Memory B cell (primary cell): ENCODE results near the gene MORF4L1.
"Not testable (repeated sequence)": the region's sequence is repeated elsewhere in the genome, so short reads cannot be mapped to it uniquely, and the experiment has no call there.

ENCODE experiments used
- ATAC-seq: fragments of 150-1000 bp; cut with Tn5 transposase; 2 replicates; pipeline ENCODE4 v1.10.0; 2021; ENCODE audit warnings: low read depth, mild to moderate bottlenecking, moderate library complexity
- DNase-seq, 2 donors: peaks; one replicate each; pipeline ENCODE4 v3.0.0; 2022; ENCODE audit warnings: low spot score in 2 of 2
- H3K27ac Mint-ChIP-seq: one replicate; pipeline ENCODE4 v1.8.0; 2022; ENCODE audit warnings: mild to moderate bottlenecking, moderate library complexity, mixed read lengths
- H3K27me3 Mint-ChIP-seq: one replicate; pipeline ENCODE4 v1.8.0; 2022; ENCODE audit warnings: mixed read lengths
- H3K36me3 Mint-ChIP-seq: one replicate; pipeline ENCODE4 v1.8.0; 2022; ENCODE audit warnings: mild to moderate bottlenecking, mixed read lengths
- H3K4me1 Mint-ChIP-seq: one replicate; pipeline ENCODE4 v1.8.0; 2022; ENCODE audit warnings: mixed read lengths
- H3K4me3 Mint-ChIP-seq: one replicate; pipeline ENCODE4 v1.8.0; 2022; ENCODE audit warnings: mild to moderate bottlenecking, moderate library complexity, mixed read lengths
- H3K9me3 Mint-ChIP-seq: one replicate; pipeline ENCODE4 v1.8.0; 2022; ENCODE audit warnings: mixed read lengths

Gene MORF4L1

GRCh38 chr15:78846906-78847305 lies 25.8 kb upstream of the MORF4L1 start:
- not testable (repeated sequence) for H3K4me3 Mint-ChIP-seq, H3K27ac Mint-ChIP-seq, H3K27me3 Mint-ChIP-seq, H3K9me3 Mint-ChIP-seq, H3K36me3 Mint-ChIP-seq, H3K4me1 Mint-ChIP-seq, ATAC-seq, DNase-seq

GRCh38 chr15:78847387-78847906 lies 25.2 kb upstream of the MORF4L1 start:
- DNase-seq, H3K27ac Mint-ChIP-seq, ATAC-seq, H3K4me1 Mint-ChIP-seq, H3K4me3 Mint-ChIP-seq, H3K36me3 Mint-ChIP-seq, H3K27me3 Mint-ChIP-seq, H3K9me3 Mint-ChIP-seq: not testable (repeated sequence)

GRCh38 chr15:78850352-78850751 lies 22.3 kb upstream of the MORF4L1 start:
- H3K27me3 Mint-ChIP-seq, result peaks cover 6% of the 10 kb centered on the region
- H3K4me1 Mint-ChIP-seq, result peaks cover 3% of the 10 kb centered on the region
- ATAC-seq, result no peak
- H3K27ac Mint-ChIP-seq, result no peak overlapping the region
- no peak for DNase-seq
- no peaks in the 10 kb centered on the region for H3K36me3 Mint-ChIP-seq
- no peaks in the 10 kb centered on the region for H3K9me3 Mint-ChIP-seq
- no peak overlapping the region for H3K4me3 Mint-ChIP-seq

- peaks cover 3% of the 10 kb centered on the region for H3K4me1 Mint-ChIP-seq
Observed at GRCh38 chr15:78850941-78851755, 21.5 kb upstream of the MORF4L1 start.

GRCh38 chr15:78853500-78853899 lies 19.2 kb upstream of the MORF4L1 start:
- DNase-seq (no peak), ATAC-seq (no peak)
- H3K9me3 Mint-ChIP-seq, result no peaks in the 10 kb centered on the region
- peaks cover 6% of the 10 kb centered on the region for H3K27me3 Mint-ChIP-seq
- H3K4me3 Mint-ChIP-seq, result no peak overlapping the region
- H3K4me1 Mint-ChIP-seq, result peaks cover 3% of the 10 kb centered on the region
- H3K36me3 Mint-ChIP-seq, result no peaks in the 10 kb centered on the region
- H3K27ac Mint-ChIP-seq, result no peak overlapping the region

More at GRCh38 chr15:78850941-78851755, 21.5 kb upstream of the MORF4L1 start:
- Mint-ChIP-seq H3K9me3 (no peaks in the 10 kb centered on the region), H3K27ac (no peak overlapping the region), H3K36me3 (no peaks in the 10 kb centered on the region), H3K27me3 (peaks cover 6% of the 10 kb centered on the region), H3K4me3 (no peak overlapping the region)
- no peak for DNase-seq
- ATAC-seq, result no peak

- Mint-ChIP-seq H3K4me3 (no peak overlapping the region), H3K27ac (no peak overlapping the region), H3K4me1 (peaks cover 4% of the 10 kb centered on the region), H3K27me3 (peaks cover 6% of the 10 kb centered on the region), H3K36me3 (no peaks in the 10 kb centered on the region), H3K9me3 (no peaks in the 10 kb centered on the region)
- ATAC-seq (no peak), DNase-seq (no peak)
Observed at GRCh38 chr15:78854833-78855372, 17.8 kb upstream of the MORF4L1 start.

- Mint-ChIP-seq H3K27ac (no peak overlapping the region), H3K36me3 (no peaks in the 10 kb centered on the region), H3K4me1 (peaks cover 9% of the 10 kb centered on the region), H3K9me3 (no peaks in the 10 kb centered on the region), H3K27me3 (peaks cover 6% of the 10 kb centered on the region), H3K4me3 (no peak overlapping the region)
- ATAC-seq (no peak), DNase-seq (no peak)
Observed at GRCh38 chr15:78855746-78856145, 16.9 kb upstream of the MORF4L1 start.

GRCh38 chr15:78859971-78860719 lies 12.5 kb upstream of the MORF4L1 start:
- ATAC-seq (peak; percentile 89), DNase-seq (peak; percentile 64)
- H3K36me3 Mint-ChIP-seq, result no peaks in the 10 kb centered on the region
- H3K4me3 Mint-ChIP-seq, result peak overlapping the region; percentile 75
- H3K27me3 Mint-ChIP-seq, result no peaks in the 10 kb centered on the region
- H3K4me1 Mint-ChIP-seq, result peaks cover 6% of the 10 kb centered on the region
- peak overlapping the region; percentile 97 for H3K27ac Mint-ChIP-seq
- H3K9me3 Mint-ChIP-seq, result no peaks in the 10 kb centered on the region

- not testable (repeated sequence) for H3K27ac Mint-ChIP-seq, H3K4me1 Mint-ChIP-seq, H3K36me3 Mint-ChIP-seq, ATAC-seq, H3K4me3 Mint-ChIP-seq, H3K9me3 Mint-ChIP-seq, H3K27me3 Mint-ChIP-seq, DNase-seq
Observed at GRCh38 chr15:78865585-78865984, 7.1 kb upstream of the MORF4L1 start.

- not testable (repeated sequence) for H3K4me3 Mint-ChIP-seq, H3K4me1 Mint-ChIP-seq, H3K27me3 Mint-ChIP-seq, H3K9me3 Mint-ChIP-seq, H3K27ac Mint-ChIP-seq, ATAC-seq, H3K36me3 Mint-ChIP-seq, DNase-seq
Observed at GRCh38 chr15:78866031-78866430, 6.7 kb upstream of the MORF4L1 start.

GRCh38 chr15:78866803-78867202 lies 5.9 kb upstream of the MORF4L1 start:
- Mint-ChIP-seq H3K36me3 (no peaks in the 10 kb centered on the region), H3K27ac (no peak overlapping the region), H3K27me3 (no peaks in the 10 kb centered on the region), H3K4me3 (no peak overlapping the region), H3K4me1 (peaks cover 2% of the 10 kb centered on the region), H3K9me3 (no peaks in the 10 kb centered on the region)
- ATAC-seq (no peak), DNase-seq (no peak)

- peaks cover 2% of the 10 kb centered on the region for H3K4me1 Mint-ChIP-seq
- H3K27ac Mint-ChIP-seq, result no peak overlapping the region
- DNase-seq (no peak), ATAC-seq (no peak)
- H3K27me3 Mint-ChIP-seq, result no peaks in the 10 kb centered on the region
- no peaks in the 10 kb centered on the region for H3K9me3 Mint-ChIP-seq
- H3K4me3 Mint-ChIP-seq, result no peak overlapping the region
- no peaks in the 10 kb centered on the region for H3K36me3 Mint-ChIP-seq
Observed at GRCh38 chr15:78868366-78868765, 4.3 kb upstream of the MORF4L1 start.

GRCh38 chr15:78871483-78872127 lies 1.1 kb upstream of the MORF4L1 start:
- H3K27ac Mint-ChIP-seq, H3K36me3 Mint-ChIP-seq, H3K27me3 Mint-ChIP-seq, ATAC-seq, DNase-seq, H3K9me3 Mint-ChIP-seq: not testable (repeated sequence)
- Mint-ChIP-seq H3K4me1 (peaks cover 20% of the 10 kb centered on the region), H3K4me3 (peak overlapping the region; percentile 11)
